C4-2B (cell line): ENCODE measurements around the gene DLG2.

Experiments
- CTCF ChIP-seq: fragments of 450-650 bp; conservative IDR thresholded peaks from 2 replicates; pipeline ENCODE4 v1.5.1; 2017; ENCODE audit warnings: mild to moderate bottlenecking
- ZFX ChIP-seq: fragments of 450-650 bp; IDR thresholded peaks from 2 replicates; pipeline ENCODE4 v1.6.1; 2017

DNA sequence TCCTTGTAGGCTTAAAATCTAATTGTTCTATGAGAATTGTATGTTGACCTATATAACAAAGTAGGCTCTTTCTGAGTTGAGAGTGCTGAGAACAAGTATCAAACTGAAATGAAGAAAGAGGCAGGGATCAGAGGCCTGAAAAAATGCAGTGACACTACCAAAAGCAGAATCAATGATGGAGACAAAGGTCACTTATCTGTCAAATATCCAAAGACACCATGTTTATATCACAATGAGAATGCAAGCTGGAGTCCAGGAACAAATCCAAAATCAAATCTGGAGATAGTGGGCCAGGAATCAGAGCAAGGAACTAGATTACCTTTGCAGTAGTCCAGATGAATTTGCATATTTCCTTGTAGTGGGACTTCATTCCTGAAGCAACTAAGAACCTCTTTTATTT, 377.7 kb downstream of the DLG2 start:
- TF ChIP-seq CTCF (no peak), ZFX (no peak)
